Mesenteric fat pad (tissue), 1 donor: ENCODE data around the gene ADAMTS17. TPM values are rescaled to one million over a fixed set of nuclear protein-coding genes. Genes with fewer than 3 reads are reported as not detected.

Experiments used
- DNase-seq: peaks from one replicate; pipeline ENCODE4 v3.0.0-alpha.2; 2020; ENCODE audit warnings: low spot score
- total RNA-seq: library from RNA; stranded (reverse); fragmentation: NEBNext Ultra II Directional; extraction: Animal tissue kit (Norgen Biotek cat#: 25700); gene quantifications from one replicate; pipeline ENCODE4 v1.2.1, GENCODE V29; 2021
- donor health status: DM: yes; HTN: yes; CAD: no.

ADAMTS17 gene
- total RNA-seq, 1 donor from 2014 or later, result 2.3 TPM

DNA sequence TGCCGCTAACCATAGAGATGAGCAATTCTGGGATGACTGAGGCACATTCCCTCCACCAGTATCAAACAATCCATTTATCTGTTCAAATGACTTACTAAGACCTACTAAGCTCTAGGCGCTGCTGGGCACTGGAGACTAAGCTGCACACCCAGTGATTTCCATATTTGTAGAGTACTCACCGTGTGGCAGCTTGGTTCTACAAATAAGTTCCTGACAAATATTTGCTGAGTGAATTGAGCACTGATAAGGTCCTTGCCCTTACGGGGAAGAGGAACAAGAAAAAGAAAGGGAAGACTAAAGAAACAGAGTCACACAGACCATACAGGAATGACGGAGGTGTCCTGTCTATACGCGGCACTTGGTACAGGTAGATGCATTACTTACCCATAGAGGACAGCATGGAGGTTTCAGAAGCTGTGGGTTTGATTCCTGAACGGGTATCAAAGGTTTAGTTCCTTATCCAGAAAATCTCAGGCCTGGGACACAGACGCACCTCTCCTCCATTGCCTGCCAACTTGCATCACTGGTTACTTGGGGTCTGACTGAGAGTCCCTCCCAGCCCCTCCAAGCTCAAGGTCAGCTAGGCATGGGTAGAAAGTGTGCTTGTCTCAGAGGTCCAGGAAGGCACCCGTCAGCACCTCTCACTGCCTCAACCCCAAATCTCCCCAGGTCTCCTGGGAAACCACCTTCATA lies 310.0 kb downstream of the ADAMTS17 start:
- no peak for DNase-seq

DNA sequence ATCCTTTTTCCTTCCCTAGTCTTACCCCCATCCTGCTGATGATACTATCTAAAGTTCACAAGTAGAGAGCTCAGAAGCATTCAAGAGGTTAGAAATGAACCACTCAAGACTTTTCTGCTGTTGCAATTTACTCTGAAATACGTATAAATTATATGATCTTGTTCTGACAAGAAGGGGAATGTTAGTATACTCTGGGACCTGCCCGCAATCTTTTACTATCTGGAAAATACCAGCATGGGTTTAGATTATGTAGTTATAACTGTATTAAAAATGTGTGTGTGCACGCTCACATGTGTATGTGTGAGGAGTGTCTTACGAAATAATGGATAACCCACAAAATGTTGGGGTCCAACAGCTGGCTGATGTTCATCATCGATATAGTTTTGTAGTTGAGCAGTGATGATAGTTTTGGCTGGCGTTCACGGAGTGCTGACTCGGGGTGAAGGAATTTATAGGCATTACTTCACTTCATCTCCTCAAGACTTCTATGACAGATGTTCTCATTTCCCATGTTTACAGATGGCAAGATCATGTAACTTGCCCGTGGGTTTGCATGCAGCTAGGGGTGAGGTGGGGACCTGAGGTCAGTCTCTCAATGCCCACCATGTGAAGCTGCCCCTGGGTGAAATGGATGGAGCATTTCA lies 311.1 kb downstream of the ADAMTS17 start:
- DNase-seq, result no peak

DNA sequence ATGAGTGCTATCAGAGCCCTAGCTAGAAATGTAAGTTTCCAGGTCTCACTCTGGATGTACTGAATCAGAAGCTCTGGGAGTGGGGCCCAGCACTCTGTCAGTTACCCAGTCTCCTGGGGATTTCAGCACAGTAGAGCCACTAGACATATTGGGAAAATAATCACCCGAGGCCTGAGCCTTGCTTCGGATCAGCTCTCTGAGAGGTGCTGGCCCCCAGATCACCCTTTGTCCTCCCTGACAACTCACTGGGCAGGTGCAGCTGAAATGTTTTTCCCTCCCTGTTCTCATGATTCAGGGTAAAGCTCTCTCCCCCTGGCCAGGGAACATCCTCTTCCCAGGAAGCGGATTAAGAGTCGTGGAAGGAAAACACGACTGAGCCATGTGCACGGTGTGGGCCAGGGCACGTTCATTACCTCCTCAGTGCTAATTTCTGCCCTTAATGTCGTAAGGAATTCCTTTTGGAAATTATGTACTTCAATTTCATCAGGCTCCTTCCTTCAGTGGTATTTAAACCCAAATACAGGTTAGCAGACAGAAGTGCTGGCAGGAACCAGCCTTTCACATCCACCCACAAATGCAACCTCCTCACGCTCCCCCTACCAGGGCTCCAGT lies 311.8 kb downstream of the ADAMTS17 start:
- no peak for DNase-seq

DNA sequence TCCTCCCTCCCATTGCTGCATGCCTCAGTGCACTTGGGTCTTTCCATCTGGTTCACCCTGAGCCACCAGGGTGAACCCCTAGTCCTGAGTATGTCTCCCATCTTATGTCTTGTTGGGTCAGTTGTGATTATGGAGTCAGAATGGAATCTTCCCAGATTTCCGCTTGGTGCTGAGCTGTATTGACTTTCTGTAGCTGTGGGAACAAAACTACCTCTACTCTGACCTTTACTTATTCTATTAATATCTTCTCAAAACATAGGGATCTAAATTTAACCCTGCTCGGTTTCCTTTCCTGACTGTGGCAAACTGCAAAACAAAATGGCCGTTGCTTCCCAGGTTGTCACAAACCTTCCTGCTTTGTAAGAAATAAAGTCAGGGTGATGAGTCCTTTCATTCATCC lies 312.7 kb downstream of the ADAMTS17 start:
- no peak for DNase-seq

DNA sequence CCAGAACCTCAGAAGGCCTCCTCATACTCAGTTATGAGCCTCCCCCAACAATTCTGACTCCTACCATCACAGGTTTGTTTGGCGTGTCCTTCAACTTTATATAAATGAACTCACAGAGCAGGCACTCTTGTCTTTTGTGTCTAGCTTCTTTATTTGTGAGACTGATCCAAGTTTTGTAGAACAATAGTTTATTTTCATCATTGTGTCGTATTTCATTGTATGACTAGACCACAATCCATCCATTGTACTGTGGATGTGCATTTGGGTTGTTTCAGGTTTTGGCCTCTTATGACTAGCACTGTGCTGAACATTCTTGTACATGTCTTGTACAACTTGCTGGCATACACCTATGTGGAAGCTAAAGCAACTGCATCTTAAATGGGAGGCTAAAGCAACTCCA lies 315.7 kb downstream of the ADAMTS17 start:
- DNase-seq, result no peak

DNA sequence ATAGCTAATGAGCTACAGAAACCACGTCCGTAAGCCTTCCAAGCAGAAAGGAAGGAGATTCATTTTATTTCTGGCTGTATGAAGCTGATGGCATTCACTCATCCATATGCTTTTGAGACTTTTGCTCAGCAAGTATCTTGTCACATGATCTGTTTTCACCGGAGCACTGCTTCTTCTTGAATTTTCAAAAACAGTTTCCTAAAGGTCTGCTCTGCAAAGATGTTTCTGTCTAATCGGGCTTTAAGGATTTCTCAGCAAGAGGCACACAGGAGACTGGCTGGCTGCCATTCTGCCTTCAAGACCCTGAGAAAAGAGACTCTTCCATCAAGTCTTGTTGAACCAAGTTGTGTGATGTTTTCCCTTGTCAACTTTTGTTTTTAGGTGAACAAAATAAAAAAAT lies 319.0 kb downstream of the ADAMTS17 start:
- no peak for DNase-seq

DNA sequence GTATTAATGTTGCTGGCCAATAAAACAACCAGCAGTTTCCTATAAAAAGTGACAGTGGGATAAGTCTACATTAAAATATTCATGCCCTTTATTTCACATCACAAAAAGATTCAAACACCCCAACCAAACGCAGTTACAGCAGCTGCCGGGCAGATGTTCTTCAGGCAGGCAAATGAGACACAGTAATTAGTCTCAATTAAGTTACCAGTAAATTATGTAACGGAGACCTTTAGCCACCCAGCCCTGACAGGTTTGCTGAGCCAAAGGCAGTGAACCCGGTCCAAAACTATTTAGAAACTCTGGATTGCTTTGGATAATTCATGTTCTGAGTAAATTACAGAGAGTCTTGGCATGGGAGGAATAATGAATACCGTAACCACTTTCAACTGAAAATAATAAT lies 319.4 kb downstream of the ADAMTS17 start:
- no peak for DNase-seq

DNA sequence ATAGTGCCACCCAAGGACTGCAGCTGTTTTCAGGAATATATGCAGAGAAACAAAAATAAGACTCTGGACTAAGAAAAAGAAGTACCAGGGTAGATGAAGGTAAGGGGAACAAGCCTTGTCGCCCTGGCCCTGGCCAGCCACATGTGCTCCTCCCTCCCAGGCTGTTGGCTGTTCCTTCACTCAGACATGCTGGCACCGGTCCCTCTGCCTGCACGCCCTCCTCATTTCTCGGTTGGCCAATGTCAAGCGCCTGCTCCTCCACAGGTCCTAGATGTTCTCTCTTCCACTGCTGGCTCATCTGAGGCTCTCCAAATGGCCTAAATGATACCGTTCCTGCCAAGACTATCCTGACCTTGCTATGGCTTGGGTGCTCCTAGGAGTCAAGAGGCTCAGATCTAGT lies 320.1 kb downstream of the ADAMTS17 start:
- DNase-seq, result no peak

DNA sequence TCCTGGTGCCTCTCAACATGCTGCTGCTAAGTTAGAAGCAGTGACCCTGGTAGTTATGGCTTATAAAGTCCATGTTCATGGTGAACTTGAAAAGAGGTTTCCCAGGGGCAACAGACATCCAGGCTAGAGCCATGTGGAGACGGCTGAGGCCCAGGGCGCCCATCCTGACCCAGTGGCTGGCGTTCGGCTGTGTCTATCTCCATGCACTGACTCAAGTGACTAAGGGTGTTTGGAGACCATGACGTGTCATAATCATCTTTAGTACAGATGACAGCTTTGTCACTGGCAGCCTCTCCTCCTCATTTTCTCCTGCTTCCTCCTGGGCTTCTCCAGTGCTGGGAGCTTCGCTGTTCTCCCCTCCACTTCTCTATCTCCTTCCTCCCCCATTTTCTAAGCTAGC lies 321.2 kb downstream of the ADAMTS17 start:
- DNase-seq, result no peak

DNA sequence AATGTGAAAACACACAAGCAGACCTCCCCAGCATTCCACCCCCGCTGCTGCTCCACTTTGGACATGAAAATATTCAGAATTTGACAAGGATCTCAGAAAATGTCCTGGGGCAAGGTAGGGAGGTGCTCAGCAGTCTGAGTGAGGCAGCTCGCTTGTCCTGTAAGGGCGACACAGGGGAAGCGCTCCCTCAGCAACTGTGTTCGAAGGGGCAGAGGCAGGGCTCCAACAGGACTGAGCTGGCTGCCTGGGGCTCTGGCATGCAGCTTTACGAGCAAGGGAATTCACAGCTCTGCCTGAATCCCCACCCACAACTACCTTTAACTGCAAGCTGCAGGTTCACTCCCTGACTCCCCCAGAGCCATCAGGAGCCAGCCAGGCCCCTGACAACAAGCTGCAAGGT lies 321.6 kb downstream of the ADAMTS17 start:
- DNase-seq, result no peak

DNA sequence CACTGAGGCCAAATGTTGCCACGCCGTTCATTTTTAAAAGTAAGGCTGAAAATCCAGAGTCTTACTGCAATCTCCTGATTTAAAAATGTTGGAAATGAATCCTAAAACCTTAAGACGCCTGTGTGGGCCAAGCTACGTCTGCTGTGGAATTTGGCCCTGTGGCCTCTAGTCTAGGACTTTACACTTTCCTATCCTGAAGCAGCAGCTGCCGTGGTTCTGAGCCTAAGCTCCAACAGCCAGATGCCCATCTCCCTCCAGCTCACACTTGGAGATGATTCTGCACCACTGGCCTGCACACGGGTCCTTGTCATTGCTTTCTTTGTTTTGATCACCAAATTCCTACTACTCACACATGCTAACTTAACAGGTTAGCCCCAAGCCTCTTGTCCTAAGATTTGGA lies 322.2 kb downstream of the ADAMTS17 start:
- no peak for DNase-seq

DNA sequence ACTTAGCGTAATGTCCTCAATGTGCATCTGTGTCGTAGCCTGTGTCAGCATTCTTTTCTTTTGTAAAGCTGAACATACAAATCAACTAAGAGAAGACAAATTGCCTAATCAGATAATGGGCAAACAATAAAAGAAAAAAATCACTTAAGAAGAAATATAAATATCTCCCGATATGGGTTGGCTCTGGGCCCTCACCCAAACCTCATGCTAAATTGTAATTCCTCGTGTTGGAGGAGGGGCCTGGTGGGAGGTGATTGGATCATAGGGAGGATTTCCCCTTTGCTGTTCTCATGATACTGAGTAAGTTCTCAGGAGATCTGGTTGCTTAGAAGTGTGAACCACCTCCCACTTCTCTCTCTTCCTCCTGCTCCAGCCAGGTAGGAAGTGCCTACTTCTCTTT lies 323.6 kb downstream of the ADAMTS17 start:
- no peak for DNase-seq

DNA sequence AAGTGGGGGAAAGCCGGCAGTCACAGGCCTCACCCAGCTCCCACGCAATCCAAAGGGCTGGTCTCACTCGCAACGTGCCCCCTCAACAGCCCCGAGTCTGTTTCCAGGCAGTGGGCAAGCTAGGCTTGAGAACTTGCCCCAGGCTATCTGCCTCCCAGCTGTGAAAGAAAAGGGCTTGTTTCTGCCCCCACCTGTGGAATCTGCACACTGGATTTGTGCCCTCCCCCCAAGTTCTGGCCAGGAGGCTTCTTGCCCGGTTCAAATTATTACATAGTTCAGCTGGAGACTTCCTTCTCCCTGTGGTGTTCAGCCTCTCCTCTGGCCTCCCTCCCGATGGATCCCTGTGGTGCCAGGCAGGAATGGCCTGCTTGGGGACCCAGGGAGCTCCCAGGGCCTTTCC lies 324.6 kb downstream of the ADAMTS17 start:
- no peak for DNase-seq

DNA sequence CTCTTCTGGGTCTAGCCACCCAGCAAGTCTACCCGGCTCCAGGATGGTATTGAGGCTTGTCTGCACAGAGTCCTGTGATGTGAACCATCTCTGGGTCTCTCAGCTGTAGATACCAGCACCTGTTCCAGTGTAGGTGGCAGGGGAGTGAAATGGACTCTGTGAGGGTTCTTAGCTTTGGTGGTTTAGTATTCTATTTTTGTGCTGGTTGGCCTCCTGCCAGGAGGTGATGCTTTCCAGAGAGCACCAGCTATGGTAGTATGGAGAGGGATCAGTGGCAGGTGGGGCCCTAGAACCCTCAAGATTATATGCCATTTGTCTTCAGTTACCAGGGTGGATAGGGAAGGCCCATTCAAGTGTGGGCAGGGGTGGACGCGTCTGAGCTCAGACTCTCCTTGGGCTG lies 325.1 kb downstream of the ADAMTS17 start:
- no peak for DNase-seq

DNA sequence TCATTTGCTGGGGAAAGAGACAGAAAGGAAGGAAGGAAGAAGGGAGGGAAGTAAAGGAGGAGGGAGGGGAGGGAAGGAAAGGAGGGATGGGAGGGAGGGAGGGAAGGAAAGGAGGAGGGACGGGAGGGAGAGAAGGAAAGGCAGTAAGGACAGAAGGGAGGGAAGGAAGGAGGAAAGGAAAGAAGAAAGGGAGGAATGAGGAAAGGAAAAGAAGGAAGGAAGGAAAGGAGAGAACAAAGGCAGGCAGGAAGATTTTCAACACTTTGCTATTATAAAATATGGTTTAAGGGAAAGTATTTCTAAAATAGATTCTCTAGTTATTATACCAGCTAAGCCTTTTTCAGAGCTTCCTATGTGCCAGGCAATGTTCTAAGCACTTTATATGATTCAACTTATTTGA lies 330.5 kb downstream of the ADAMTS17 start:
- DNase-seq, result no peak

DNA sequence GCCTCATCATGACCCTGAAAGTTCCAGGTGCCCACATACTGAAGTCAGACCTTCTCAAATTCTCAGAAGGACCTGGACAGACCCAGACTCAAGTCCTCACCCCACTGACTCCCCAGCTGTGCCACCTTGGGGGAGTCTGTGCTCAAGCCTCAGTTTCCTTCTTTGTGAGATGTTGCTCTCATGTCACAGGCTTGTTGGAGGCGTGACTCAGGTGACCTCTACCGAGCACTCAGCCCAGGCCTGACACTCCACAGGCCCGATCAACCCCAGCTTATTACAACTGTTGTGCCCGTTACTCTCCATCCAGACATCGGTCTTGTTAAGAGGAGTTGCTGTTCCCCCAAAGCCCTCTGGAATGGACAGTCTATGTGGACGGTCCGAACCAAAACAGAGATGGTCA lies 332.4 kb downstream of the ADAMTS17 start:
- no peak for DNase-seq

DNA sequence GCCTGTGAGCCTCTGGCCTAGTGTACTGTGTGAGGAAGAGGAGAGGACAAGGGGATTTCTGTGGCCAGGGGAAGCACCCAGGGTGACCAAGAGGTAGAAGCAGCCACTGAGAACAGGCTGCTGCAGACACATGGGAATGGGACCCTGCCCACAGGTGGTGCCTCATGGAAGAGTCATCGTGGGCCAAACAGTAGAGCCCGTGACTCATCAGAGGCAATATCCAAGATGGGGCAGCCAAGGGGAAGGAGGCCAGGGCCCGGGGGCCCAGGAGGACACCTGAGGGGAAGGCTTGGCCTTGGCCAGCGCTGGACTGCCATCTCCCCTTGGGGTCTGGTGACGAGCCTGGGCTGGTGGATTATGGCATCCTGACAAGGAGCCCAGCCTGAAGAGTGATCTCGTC lies 333.5 kb downstream of the ADAMTS17 start:
- no peak for DNase-seq

DNA sequence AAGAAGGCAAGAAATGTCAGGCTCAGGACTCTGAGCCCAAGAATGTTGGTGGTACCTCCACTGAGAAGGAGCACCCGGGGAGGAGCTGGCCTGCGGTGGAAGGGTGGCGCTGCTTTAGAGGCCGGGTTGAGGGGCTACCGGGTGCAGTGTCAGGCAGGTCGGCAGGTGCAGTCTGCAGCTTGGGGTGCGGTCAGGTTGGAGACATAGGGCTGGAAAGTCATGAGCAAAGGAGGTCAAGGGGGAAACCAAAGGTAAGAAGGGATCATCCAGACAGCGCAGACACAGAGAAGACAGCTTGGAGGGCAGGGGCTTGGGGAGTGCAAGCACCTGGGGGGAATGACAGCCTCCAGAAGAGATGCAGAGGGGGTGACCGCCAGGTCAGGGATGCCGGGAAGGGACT lies 334.2 kb downstream of the ADAMTS17 start:
- peak; percentile 69 for DNase-seq

DNA sequence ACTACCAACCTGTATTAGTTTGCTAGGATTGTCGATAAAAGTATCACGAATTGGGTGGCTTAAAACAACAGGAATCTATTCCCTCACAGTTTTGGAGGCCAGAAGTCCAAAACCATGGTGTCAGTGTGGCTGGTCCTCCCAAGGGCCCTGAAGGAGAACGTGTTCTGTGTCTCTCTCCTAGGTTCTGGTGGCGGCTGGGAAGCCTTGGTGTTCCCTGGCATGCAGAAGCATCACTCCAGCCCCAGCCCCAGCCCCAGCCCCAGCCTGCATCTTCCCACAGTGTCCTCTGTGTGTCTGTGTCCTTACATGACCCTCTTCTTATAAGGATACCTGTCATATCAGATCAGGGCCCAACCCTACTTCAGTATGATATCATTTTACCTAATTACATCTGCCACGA lies 336.1 kb downstream of the ADAMTS17 start:
- DNase-seq, result peak; percentile 37

DNA sequence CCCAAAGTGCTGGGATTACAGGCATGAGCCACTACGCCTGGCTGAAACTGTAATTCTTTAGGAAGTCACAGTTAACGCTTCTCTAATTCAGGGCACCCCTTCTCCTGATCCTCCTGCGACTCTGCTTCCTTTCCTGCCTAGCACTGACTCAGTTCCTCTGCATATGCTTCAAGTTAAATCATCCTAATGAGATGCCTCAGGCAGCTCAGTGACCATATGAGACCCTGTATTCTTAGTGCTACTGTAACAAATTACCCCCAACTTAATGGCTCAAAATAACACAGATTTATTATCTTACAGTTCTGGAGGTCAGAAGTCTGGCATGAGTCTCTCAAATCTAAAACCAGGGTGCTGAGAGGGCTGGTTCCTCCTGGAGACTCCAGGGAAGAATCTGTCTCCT lies 336.8 kb downstream of the ADAMTS17 start:
- DNase-seq, result no peak

DNA sequence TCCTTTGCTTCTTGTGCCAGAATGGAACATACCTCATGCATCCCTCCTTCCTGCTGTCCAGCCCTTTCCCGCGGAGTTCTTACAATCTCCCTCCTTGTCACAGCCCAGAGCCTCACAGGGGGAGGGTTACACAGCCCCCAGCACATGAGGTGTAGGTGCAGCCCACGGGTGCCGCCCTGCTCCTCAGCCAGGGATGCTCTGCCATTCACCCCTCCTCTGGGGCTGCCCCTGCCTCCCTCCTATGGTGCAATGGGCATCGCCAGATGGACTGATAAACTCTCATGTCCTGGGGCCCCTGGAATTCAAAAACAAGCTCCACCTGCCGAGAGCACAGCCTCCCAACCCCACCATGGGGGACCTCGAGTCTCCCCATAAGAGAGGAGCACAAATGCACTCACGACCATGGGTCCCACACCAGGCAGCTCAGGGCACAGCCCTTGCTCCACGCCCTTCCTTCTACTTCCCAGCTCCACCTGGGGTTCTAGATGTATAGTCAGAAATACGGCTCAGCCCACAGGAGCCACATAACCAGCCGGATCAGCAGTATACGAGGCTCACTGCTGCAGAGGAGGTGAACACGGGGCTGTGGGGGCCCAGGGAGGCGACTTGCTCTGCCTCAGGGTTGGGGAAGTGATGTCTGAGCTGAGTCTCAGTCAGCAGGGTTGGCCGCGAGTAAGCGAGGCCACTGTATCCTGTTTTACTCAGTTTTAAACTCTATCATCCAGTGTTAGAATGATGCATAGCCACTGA lies 338.8 kb downstream of the ADAMTS17 start:
- DNase-seq, result peak; percentile 60

DNA sequence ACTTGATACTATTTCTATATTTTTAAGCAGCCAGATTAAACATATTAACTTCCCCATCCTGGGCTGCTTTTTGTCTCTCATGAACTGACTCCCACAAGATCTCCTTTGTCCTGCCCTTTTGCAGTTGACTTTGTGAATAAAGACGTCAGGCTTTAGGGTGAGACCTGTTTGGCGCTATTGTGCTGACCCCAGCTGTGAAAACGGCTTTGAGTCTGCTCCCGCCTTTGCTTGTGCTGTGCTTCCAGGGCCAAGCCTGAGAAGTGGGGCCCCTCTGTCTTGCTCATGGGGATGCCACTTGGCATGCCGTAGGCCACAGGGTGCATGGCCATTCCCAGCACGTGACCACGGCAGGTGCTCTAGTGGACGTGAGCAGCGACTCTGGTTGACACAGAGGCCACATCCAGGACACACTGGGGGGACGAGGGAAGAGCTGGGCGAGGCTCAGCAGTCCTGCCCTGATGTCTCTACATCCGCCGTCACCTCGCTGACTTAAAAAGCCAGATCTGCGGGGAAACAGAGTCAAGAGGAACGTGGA lies 339.6 kb downstream of the ADAMTS17 start:
- DNase-seq, result peak; percentile 74
